Measurements from ENCODE around the gene CCDC18. TPM values are rescaled to one million over a fixed set of nuclear protein-coding genes. Genes with fewer than 3 reads are reported as not detected.
"Not testable (repeated sequence)": the region's sequence is repeated elsewhere in the genome, so short reads cannot be mapped to it uniquely, and the experiment has no call there.

Gene CCDC18
- total RNA-seq, 2 donors from 2014 or later = 5.0 to 6.9 TPM

GRCh38 chr1:93252598-93252997 lies 72.1 kb downstream of the CCDC18 start:
- Histone ChIP-seq H3K4me3 (no peak overlapping the region), H3K9me3 (peaks cover 5 to 15% of the 10 kb centered on the region in 2 donors), H3K27ac (no peak overlapping the region), H3K4me1 (no peaks in the 10 kb centered on the region), H3K27me3 (no peaks in the 10 kb centered on the region), H3K36me3 (no peaks in the 10 kb centered on the region)
- TF ChIP-seq, protein P1, sequence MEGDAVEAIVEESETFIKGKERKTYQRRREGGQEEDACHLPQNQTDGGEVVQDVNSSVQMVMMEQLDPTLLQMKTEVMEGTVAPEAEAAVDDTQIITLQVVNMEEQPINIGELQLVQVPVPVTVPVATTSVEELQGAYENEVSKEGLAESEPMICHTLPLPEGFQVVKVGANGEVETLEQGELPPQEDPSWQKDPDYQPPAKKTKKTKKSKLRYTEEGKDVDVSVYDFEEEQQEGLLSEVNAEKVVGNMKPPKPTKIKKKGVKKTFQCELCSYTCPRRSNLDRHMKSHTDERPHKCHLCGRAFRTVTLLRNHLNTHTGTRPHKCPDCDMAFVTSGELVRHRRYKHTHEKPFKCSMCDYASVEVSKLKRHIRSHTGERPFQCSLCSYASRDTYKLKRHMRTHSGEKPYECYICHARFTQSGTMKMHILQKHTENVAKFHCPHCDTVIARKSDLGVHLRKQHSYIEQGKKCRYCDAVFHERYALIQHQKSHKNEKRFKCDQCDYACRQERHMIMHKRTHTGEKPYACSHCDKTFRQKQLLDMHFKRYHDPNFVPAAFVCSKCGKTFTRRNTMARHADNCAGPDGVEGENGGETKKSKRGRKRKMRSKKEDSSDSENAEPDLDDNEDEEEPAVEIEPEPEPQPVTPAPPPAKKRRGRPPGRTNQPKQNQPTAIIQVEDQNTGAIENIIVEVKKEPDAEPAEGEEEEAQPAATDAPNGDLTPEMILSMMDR (IDR thresholded peaks at IDR 0.05) = no peak
- no peak for DNase-seq (ENCODE audit: low spot score)

- H3K27ac ChIP-seq = no peak overlapping the region
- no peak for DNase-seq (ENCODE audit: low spot score)
- no peaks in the 10 kb centered on the region for H3K27me3 ChIP-seq
- no peak overlapping the region for H3K4me3 ChIP-seq
- peaks cover 5 to 15% of the 10 kb centered on the region in 2 donors for H3K9me3 ChIP-seq
- TF ChIP-seq, protein P1 (IDR thresholded peaks at IDR 0.05) = no peak
- H3K4me1 ChIP-seq = no peaks in the 10 kb centered on the region
- no peaks in the 10 kb centered on the region for H3K36me3 ChIP-seq
Measured at GRCh38 chr1:93253516-93253915, 73.0 kb downstream of the CCDC18 start.

DNA sequence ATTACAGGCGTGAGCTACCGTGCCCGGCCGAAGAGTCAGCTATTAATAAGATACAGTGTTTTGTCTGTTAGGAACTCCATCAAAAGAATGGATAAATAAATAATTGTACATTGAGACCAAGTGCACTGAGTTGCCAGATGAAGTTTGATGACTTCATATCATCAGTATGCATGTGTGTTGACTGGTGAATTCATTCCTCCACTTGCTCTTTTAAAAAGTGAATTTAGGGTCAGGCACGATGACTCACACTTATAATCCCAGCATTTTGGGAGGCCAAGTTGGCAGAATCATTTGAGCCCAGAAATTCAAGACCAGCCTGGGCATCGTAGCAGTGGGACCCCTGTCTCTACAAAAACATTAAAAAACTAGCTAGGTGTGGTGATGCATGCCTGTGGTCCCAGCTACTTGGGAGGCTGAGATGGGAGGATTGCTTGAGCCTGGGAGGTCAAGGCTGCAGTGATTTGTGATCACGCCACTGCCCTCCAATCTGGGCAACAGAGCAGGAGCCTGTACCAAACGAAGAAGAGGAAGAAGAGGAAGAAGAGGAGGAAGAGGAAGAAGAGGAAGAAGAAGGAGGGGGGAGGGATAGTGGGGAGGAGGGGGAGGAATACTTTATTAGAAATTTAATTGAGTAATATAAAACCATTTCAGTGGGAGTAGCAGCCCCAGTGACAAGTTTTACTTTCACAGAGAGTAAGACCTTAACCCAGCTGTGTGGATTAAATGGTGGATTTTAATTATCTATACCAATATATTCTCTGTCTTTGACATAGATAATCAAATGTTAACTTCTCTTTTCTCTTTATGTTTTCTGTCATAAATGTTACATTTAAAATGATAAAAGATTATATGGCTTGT lies 74.9 kb downstream of the CCDC18 start:
- no peaks in the 10 kb centered on the region for H3K36me3 ChIP-seq
- TF ChIP-seq, protein P1 (IDR thresholded peaks at IDR 0.05) = no peak
- no peaks in the 10 kb centered on the region for H3K4me1 ChIP-seq
- no peak overlapping the region for H3K4me3 ChIP-seq
- H3K27me3 ChIP-seq = no peaks in the 10 kb centered on the region
- DNase-seq (ENCODE audit: low spot score) = no peak
- H3K9me3 ChIP-seq = peaks cover 5 to 15% of the 10 kb centered on the region in 2 donors
- no peak overlapping the region for H3K27ac ChIP-seq

DNA sequence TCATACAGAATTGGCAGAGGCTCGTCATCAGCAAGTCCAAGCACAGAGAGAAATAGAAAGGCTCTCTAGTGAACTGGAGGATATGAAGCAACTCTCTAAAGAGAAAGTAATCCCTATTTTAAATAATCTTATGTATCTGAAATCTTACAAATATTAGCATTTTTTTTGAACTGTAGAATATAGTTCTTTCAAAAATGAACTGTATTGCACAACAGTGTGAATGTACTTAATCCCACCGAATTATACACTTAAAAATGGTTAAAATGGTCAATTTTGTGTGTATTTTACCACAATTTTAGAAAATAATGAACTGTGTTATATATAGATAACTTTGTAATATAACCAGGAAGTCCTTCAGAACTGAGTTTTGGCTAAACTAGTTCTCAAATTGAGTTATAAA lies 75.9 kb downstream of the CCDC18 start:
- H3K27ac ChIP-seq = no peak overlapping the region
- TF ChIP-seq, protein P1 (IDR thresholded peaks at IDR 0.05) = no peak

GRCh38 chr1:93257889-93258288 lies 77.4 kb downstream of the CCDC18 start:
- H3K27ac ChIP-seq = no peak overlapping the region
- TF ChIP-seq, protein P1 (IDR thresholded peaks at IDR 0.05) = no peak
- peaks cover 5% of the 10 kb centered on the region for H3K36me3 ChIP-seq
- no peak overlapping the region for H3K4me3 ChIP-seq
- H3K9me3 ChIP-seq = peaks cover 0 to 5% of the 10 kb centered on the region in 2 donors
- no peaks in the 10 kb centered on the region for H3K27me3 ChIP-seq
- no peak for DNase-seq (ENCODE audit: low spot score)
- H3K4me1 ChIP-seq = no peaks in the 10 kb centered on the region

More for the DNA sequence above, 75.9 kb downstream of the CCDC18 start:
- Histone ChIP-seq H3K27me3 (no peaks in the 10 kb centered on the region), H3K4me3 (no peak overlapping the region), H3K36me3 (no peaks in the 10 kb centered on the region), H3K9me3 (peaks cover 5 to 14% of the 10 kb centered on the region in 2 donors), H3K4me1 (no peaks in the 10 kb centered on the region)
- DNase-seq (ENCODE audit: low spot score) = no peak

GRCh38 chr1:93260726-93261125 lies 80.2 kb downstream of the CCDC18 start:
- DNase-seq (ENCODE audit: low spot score); H3K27me3 ChIP-seq: not testable (repeated sequence)

More at GRCh38 chr1:93260726-93261125, 80.2 kb downstream of the CCDC18 start:
- H3K4me1 ChIP-seq, H3K27ac ChIP-seq, H3K4me3 ChIP-seq, H3K36me3 ChIP-seq, H3K9me3 ChIP-seq: not testable (repeated sequence)
